K562 (cell line): ENCODE results near the gene IRF8.

Experiments used
- PHF20 ChIP-seq: fragments of 450-650 bp; IDR thresholded peaks from 2 replicates; pipeline ENCODE4 v1.6.1; 2018; ENCODE audit not compliant: partially characterized antibody
- TF ChIP-seq, protein P1 (sequence below): sonication (generic); formaldehyde crosslinking; IDR thresholded peaks from 2 replicates; pipeline ENCODE4 v1.8.0; 2022; ENCODE audit warnings: missing genetic modification reagents, mild to moderate bottlenecking, borderline replicate concordance

DNA sequence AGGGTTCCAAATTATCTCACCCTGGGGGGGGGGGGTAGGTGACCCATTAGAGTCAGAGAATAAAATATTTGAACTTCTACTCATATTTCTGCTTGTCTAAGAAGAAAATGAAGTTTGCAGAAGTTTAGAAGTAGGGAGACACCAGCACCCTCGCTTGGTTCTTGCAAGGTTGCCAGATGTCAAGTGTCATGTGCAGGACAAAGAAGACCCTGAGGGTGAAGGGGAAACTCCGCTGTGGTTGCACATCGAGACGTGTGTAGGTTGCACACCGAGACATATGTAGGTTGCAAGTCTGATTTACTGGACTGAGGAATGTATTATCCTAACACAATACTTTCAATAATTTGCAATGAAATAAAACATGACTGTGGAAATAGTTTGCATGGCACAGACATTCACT is 42.4 kb upstream of the IRF8 start:
- no peak for TF ChIP-seq PHF20
- TF ChIP-seq, protein P1, sequence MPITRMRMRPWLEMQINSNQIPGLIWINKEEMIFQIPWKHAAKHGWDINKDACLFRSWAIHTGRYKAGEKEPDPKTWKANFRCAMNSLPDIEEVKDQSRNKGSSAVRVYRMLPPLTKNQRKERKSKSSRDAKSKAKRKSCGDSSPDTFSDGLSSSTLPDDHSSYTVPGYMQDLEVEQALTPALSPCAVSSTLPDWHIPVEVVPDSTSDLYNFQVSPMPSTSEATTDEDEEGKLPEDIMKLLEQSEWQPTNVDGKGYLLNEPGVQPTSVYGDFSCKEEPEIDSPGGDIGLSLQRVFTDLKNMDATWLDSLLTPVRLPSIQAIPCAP (CRISPR knock-in tag): no peak
